CD8-positive, alpha-beta memory T cell (primary cell): ENCODE measurements around the gene ZAP70. TPM values are rescaled to one million over a fixed set of nuclear protein-coding genes. Genes with fewer than 3 reads are reported as not detected.

ENCODE experiments used
- CTCF ChIA-PET: fragments of 350-600 bp; sonication (Branson Sonifier 250); formaldehyde crosslinking; loops from one replicate; lab custom pipeline; 2021; ENCODE audit warnings: antibody characterized with exemption; lab: Charles Lee
- POLR2A ChIA-PET: fragments of 350-600 bp; sonication (Branson Sonifier 250); formaldehyde crosslinking; loops from one replicate; lab custom pipeline; 2021; ENCODE audit warnings: antibody characterized with exemption; lab: Charles Lee
- DNase-seq, 5 donors: peaks; one replicate each; pipeline versions ENCODE4 v3.0.0 to v3.0.0-alpha.2; 2020 to 2022; ENCODE audit warnings: mixed read lengths in 1 of 5
- H3K27ac ChIP-seq: one replicate; pipeline ENCODE4 v1.7.0; 2013; ENCODE audit warnings: low read depth, mild to moderate bottlenecking, low read length, moderate library complexity
- H3K27me3 ChIP-seq: 2 replicates; pipeline ENCODE4 v1.7.0; 2013; ENCODE audit warnings: low read length, mild to moderate bottlenecking; ENCODE audit not compliant: insufficient read depth, poor library complexity, severe bottlenecking
- H3K36me3 ChIP-seq: 2 replicates; pipeline ENCODE4 v1.7.0; 2013; ENCODE audit warnings: mild to moderate bottlenecking, low read length, moderate library complexity; ENCODE audit not compliant: insufficient read depth
- H3K4me1 ChIP-seq: 2 replicates; pipeline ENCODE4 v1.7.0; 2013; ENCODE audit warnings: mild to moderate bottlenecking, low read length, moderate library complexity; ENCODE audit not compliant: insufficient read depth
- H3K4me3 ChIP-seq: 2 replicates; pipeline ENCODE4 v1.7.0; 2013; ENCODE audit warnings: mild to moderate bottlenecking, low read length
- H3K9me3 ChIP-seq: 2 replicates; pipeline ENCODE4 v1.7.0; 2013; ENCODE audit warnings: mild to moderate bottlenecking, low read length
- H3K27ac Mint-ChIP-seq, 8 donors: one replicate each; pipeline ENCODE4 v1.8.0; 2020 to 2021; ENCODE audit warnings: mixed read lengths in 8 of 8, mild to moderate bottlenecking in 6 of 8, inconsistent platforms in 3 of 8, moderate library complexity in 3 of 8
- H3K27me3 Mint-ChIP-seq, 2 donors: one replicate each; pipeline ENCODE4 v1.8.0; 2020 to 2021; ENCODE audit warnings: mixed read lengths in 2 of 2, mild to moderate bottlenecking in 1 of 2, moderate library complexity in 1 of 2
- H3K36me3 Mint-ChIP-seq, 3 donors: one replicate each; pipeline ENCODE4 v1.8.0; 2020 to 2021; ENCODE audit warnings: mixed read lengths in 3 of 3, inconsistent platforms in 1 of 3, mild to moderate bottlenecking in 1 of 3
- H3K4me1 Mint-ChIP-seq, 3 donors: one replicate each; pipeline ENCODE4 v1.8.0; 2020 to 2021; ENCODE audit warnings: mixed read lengths in 3 of 3, inconsistent platforms in 1 of 3, mild to moderate bottlenecking in 1 of 3
- H3K4me3 Mint-ChIP-seq, 7 donors: one replicate each; pipeline ENCODE4 v1.8.0; 2020 to 2021; ENCODE audit warnings: mixed read lengths in 7 of 7, mild to moderate bottlenecking in 6 of 7, moderate library complexity in 4 of 7, inconsistent platforms in 2 of 7
- H3K9me3 Mint-ChIP-seq, 5 donors: one replicate each; pipeline ENCODE4 v1.8.0; 2020 to 2022; ENCODE audit warnings: mixed read lengths in 5 of 5, mild to moderate bottlenecking in 3 of 5, moderate library complexity in 2 of 5, inconsistent platforms in 1 of 5
- polyA plus RNA-seq: library from polyadenylated mRNA; unstranded; fragments of 300-500 nt; fragmentation: Illumina TruSeq; gene quantifications from one replicate; pipeline ENCODE4 v1.2.3, GENCODE V29; 2021
- total RNA-seq, 2 experiments: library from RNA; stranded (reverse); gene quantifications; one replicate each; pipeline ENCODE4 v1.2.3, GENCODE V29; 2021

ZAP70 gene
- total and polyA plus RNA-seq, 3 experiments from 2014 or later: 180 to 197 (median 184) TPM

- ChIA-PET POLR2A (interaction anchor here (0.6 kb wide), 1 partner anchor 47 kb away, joined by 6 read pairs; no protein-coding TSS in a partner anchor), CTCF (interaction anchor here (1.1 to 7.0 kb wide), 5 partner anchors 8 to 49 kb away, joined by 3 to 100 read pairs (median 43); partner anchors contain the start of gene ZAP70)
- Mint-ChIP-seq H3K27me3 (peaks cover 0 to 3% of the 10 kb centered on the region in 2 donors), H3K9me3 (no peaks in the 10 kb centered on the region), H3K36me3 (no peaks in the 10 kb centered on the region), H3K4me3 (no peak overlapping the region), H3K27ac (peak overlapping the region in 1 of 8 donors; percentile 28), H3K4me1 (peaks cover 6 to 11% (median 6%) of the 10 kb centered on the region in 3 donors)
- H3K4me3 ChIP-seq: no peak overlapping the region
- H3K36me3 ChIP-seq: no peaks in the 10 kb centered on the region
- H3K9me3 ChIP-seq: no peaks in the 10 kb centered on the region
- no peaks in the 10 kb centered on the region for H3K27me3 ChIP-seq
- no peak for DNase-seq
- H3K4me1 ChIP-seq: peaks cover 4% of the 10 kb centered on the region
- no peak overlapping the region for H3K27ac ChIP-seq
These were observed 12.2 kb upstream of the ZAP70 start for GRCh38 chr2:97701186-97701585.

- Histone ChIP-seq H3K4me3 (no peak overlapping the region), H3K9me3 (no peaks in the 10 kb centered on the region), H3K4me1 (peaks cover 2% of the 10 kb centered on the region), H3K36me3 (no peaks in the 10 kb centered on the region), H3K27me3 (no peaks in the 10 kb centered on the region), H3K27ac (no peak overlapping the region)
- no peaks in the 10 kb centered on the region for H3K36me3 Mint-ChIP-seq
- no peak overlapping the region for H3K27ac Mint-ChIP-seq
- CTCF ChIA-PET: interaction anchor here (1.1 to 7.0 kb wide), 3 partner anchors 8 to 48 kb away, joined by 3 to 100 read pairs (median 43); partner anchors contain the start of gene ZAP70
- DNase-seq: no peak
- H3K4me3 Mint-ChIP-seq: no peak overlapping the region
- POLR2A ChIA-PET: no interaction called here
- H3K4me1 Mint-ChIP-seq: peaks cover 4 to 10% (median 5%) of the 10 kb centered on the region in 3 donors
- H3K27me3 Mint-ChIP-seq: peaks cover 0 to 3% of the 10 kb centered on the region in 2 donors
- no peaks in the 10 kb centered on the region for H3K9me3 Mint-ChIP-seq
These were observed 11.4 kb upstream of the ZAP70 start for GRCh38 chr2:97701851-97702465.

- Mint-ChIP-seq H3K9me3 (no peaks in the 10 kb centered on the region), H3K27me3 (peaks cover 0 to 3% of the 10 kb centered on the region in 2 donors), H3K36me3 (no peaks in the 10 kb centered on the region), H3K4me1 (peaks cover 0 to 6% (median 1%) of the 10 kb centered on the region in 3 donors), H3K27ac (no peak overlapping the region), H3K4me3 (no peak overlapping the region)
- ChIA-PET POLR2A (no interaction called here), CTCF (interaction anchor here (0.6 to 16.2 kb wide), 3 partner anchors 10 to 43 kb away, joined by 3 to 301 read pairs (median 43); partner anchors contain the start of gene ZAP70)
- DNase-seq: no peak
- H3K4me3 ChIP-seq: no peak overlapping the region
- H3K9me3 ChIP-seq: no peaks in the 10 kb centered on the region
- no peaks in the 10 kb centered on the region for H3K36me3 ChIP-seq
- no peaks in the 10 kb centered on the region for H3K27me3 ChIP-seq
- no peak overlapping the region for H3K27ac ChIP-seq
- H3K4me1 ChIP-seq: no peaks in the 10 kb centered on the region
These were observed 10.5 kb upstream of the ZAP70 start for GRCh38 chr2:97702731-97703470.

GRCh38 chr2:97703741-97704140 lies 9.6 kb upstream of the ZAP70 start:
- Histone ChIP-seq H3K9me3 (no peaks in the 10 kb centered on the region), H3K4me3 (no peak overlapping the region), H3K36me3 (no peaks in the 10 kb centered on the region), H3K27me3 (no peaks in the 10 kb centered on the region), H3K4me1 (no peaks in the 10 kb centered on the region), H3K27ac (no peak overlapping the region)
- CTCF ChIA-PET: interaction anchor here (6.0 to 16.2 kb wide), 2 partner anchors 10 to 42 kb away, joined by 43 to 301 read pairs; partner anchors contain the start of gene ZAP70
- POLR2A ChIA-PET: no interaction called here
- H3K4me1 Mint-ChIP-seq: peaks cover 0 to 6% (median 1%) of the 10 kb centered on the region in 3 donors
- H3K9me3 Mint-ChIP-seq: no peaks in the 10 kb centered on the region
- no peak for DNase-seq
- H3K27me3 Mint-ChIP-seq: peaks cover 4 to 5% of the 10 kb centered on the region in 2 donors
- no peaks in the 10 kb centered on the region for H3K36me3 Mint-ChIP-seq
- H3K27ac Mint-ChIP-seq: no peak overlapping the region
- H3K4me3 Mint-ChIP-seq: no peak overlapping the region

GRCh38 chr2:97704989-97705388 lies 8.4 kb upstream of the ZAP70 start:
- DNase-seq: no peak
- CTCF ChIA-PET: interaction anchor here (0.9 to 16.2 kb wide), 2 partner anchors 9 to 41 kb away, joined by 3 to 301 read pairs; partner anchors contain the start of gene ZAP70
- Histone ChIP-seq H3K36me3 (no peaks in the 10 kb centered on the region), H3K4me1 (peaks cover 1% of the 10 kb centered on the region), H3K27me3 (no peaks in the 10 kb centered on the region), H3K9me3 (no peaks in the 10 kb centered on the region), H3K4me3 (no peak overlapping the region), H3K27ac (no peak overlapping the region)
- Mint-ChIP-seq H3K4me1 (peaks cover 4 to 8% (median 5%) of the 10 kb centered on the region in 3 donors), H3K36me3 (peaks cover 0 to under 1% (median 0%) of the 10 kb centered on the region in 3 donors), H3K27ac (no peak overlapping the region), H3K4me3 (peak overlapping the region in 1 of 7 donors; percentile 21), H3K9me3 (no peaks in the 10 kb centered on the region), H3K27me3 (peaks cover 5% of the 10 kb centered on the region in 2 donors)
- POLR2A ChIA-PET: no interaction called here

- DNase-seq: no peak
- CTCF ChIA-PET: interaction anchor here (1.8 to 16.2 kb wide), 2 partner anchors 13 to 40 kb away, joined by 7 to 301 read pairs; no protein-coding TSS in a partner anchor
- no peaks in the 10 kb centered on the region for H3K9me3 Mint-ChIP-seq
- Histone ChIP-seq H3K27me3 (no peaks in the 10 kb centered on the region), H3K4me3 (no peak overlapping the region), H3K27ac (no peak overlapping the region), H3K36me3 (no peaks in the 10 kb centered on the region), H3K9me3 (no peaks in the 10 kb centered on the region), H3K4me1 (peaks cover 11% of the 10 kb centered on the region)
- POLR2A ChIA-PET: no interaction called here
- H3K27ac Mint-ChIP-seq: no peak overlapping the region
- H3K27me3 Mint-ChIP-seq: peaks cover 5% of the 10 kb centered on the region in 2 donors
- peaks cover 0 to 1% (median 0%) of the 10 kb centered on the region in 3 donors for H3K36me3 Mint-ChIP-seq
- H3K4me3 Mint-ChIP-seq: no peak overlapping the region
- peaks cover 10 to 15% (median 13%) of the 10 kb centered on the region in 3 donors for H3K4me1 Mint-ChIP-seq
These were observed 7.3 kb upstream of the ZAP70 start for GRCh38 chr2:97706112-97706511.

- Mint-ChIP-seq H3K27me3 (peaks cover 5% of the 10 kb centered on the region in 2 donors), H3K27ac (no peak overlapping the region)
- POLR2A ChIA-PET: no interaction called here
These were observed 6.5 kb upstream of the ZAP70 start for GRCh38 chr2:97706708-97707345.

More at GRCh38 chr2:97706708-97707345, 6.5 kb upstream of the ZAP70 start:
- H3K27ac ChIP-seq: no peak overlapping the region
- H3K9me3 ChIP-seq: no peaks in the 10 kb centered on the region
- Mint-ChIP-seq H3K36me3 (peaks cover 0 to 1% (median 0%) of the 10 kb centered on the region in 3 donors), H3K9me3 (no peaks in the 10 kb centered on the region), H3K4me1 (peaks cover 17 to 22% (median 20%) of the 10 kb centered on the region in 3 donors), H3K4me3 (no peak overlapping the region)
- H3K4me3 ChIP-seq: no peak overlapping the region
- DNase-seq: no peak
- CTCF ChIA-PET: interaction anchor here (0.6 to 16.2 kb wide), 5 partner anchors 9 to 43 kb away, joined by 3 to 301 read pairs (median 7); partner anchors contain the start of gene ACTR1B
- no peaks in the 10 kb centered on the region for H3K27me3 ChIP-seq
- peaks cover 19% of the 10 kb centered on the region for H3K4me1 ChIP-seq
- no peaks in the 10 kb centered on the region for H3K36me3 ChIP-seq
